Liver (tissue), 9 donors: ENCODE data around the gene CDKN1B. TPM values are rescaled to one million over a fixed set of nuclear protein-coding genes. Genes with fewer than 3 reads are reported as not detected.

Experiments
- DNase-seq: peaks from one replicate; pipeline ENCODE4 v3.0.0-alpha.2; 2017; ENCODE audit warnings: low spot score
- H3K27ac ChIP-seq, 2 donors: one replicate each; pipeline ENCODE4 v1.7.0; 2013; ENCODE audit warnings: inconsistent platforms in 2 of 2, low read length in 2 of 2, control low read depth in 1 of 2, low read depth in 1 of 2, mild to moderate bottlenecking in 1 of 2
- H3K27me3 ChIP-seq, 4 donors: one replicate each; pipeline versions ENCODE4 v1.6.1 to v1.7.0; 2013; ENCODE audit warnings: low read length in 3 of 4, inconsistent platforms in 1 of 4, mild to moderate bottlenecking in 1 of 4, moderate library complexity in 1 of 4; ENCODE audit not compliant: control insufficient read depth in 4 of 4, insufficient read depth in 4 of 4
- H3K36me3 ChIP-seq, 4 donors: one replicate each; pipeline versions ENCODE4 v1.6.1 to v1.7.0; 2013; ENCODE audit warnings: low read length in 3 of 4, mild to moderate bottlenecking in 3 of 4, low read depth in 1 of 4, moderate library complexity in 1 of 4; ENCODE audit not compliant: control insufficient read depth in 4 of 4, insufficient read depth in 3 of 4
- H3K4me1 ChIP-seq, 4 donors: one replicate each; pipeline versions ENCODE4 v1.6.1 to v1.7.0; 2013; ENCODE audit warnings: low read length in 3 of 4, mild to moderate bottlenecking in 3 of 4, moderate library complexity in 1 of 4; ENCODE audit not compliant: control insufficient read depth in 4 of 4, insufficient read depth in 4 of 4
- H3K4me3 ChIP-seq, 3 donors: one replicate each; pipeline versions ENCODE4 v1.6.1 to v1.7.0; 2013; ENCODE audit warnings: low read length in 3 of 3, control low read depth in 1 of 3, low read depth in 1 of 3, mild to moderate bottlenecking in 1 of 3
- H3K9ac ChIP-seq, 2 donors: one replicate each; pipeline ENCODE4 v1.7.0; 2013; ENCODE audit warnings: low read length in 2 of 2, mild to moderate bottlenecking in 2 of 2, moderate library complexity in 2 of 2, control low read depth in 1 of 2, low read depth in 1 of 2
- H3K9me3 ChIP-seq, 4 donors: one replicate each; pipeline versions ENCODE4 v1.6.1 to v1.7.0; 2013; ENCODE audit warnings: low read length in 3 of 4; ENCODE audit not compliant: control insufficient read depth in 4 of 4
- EGR1 ChIP-seq, 2 donors: IDR thresholded peaks; 2 replicates each; pipeline ENCODE4 v1.6.1; 2016 to 2018; ENCODE audit warnings: antibody characterized with exemption in 2 of 2, low read depth in 2 of 2
- FOXA1 ChIP-seq: IDR thresholded peaks from 2 replicates; pipeline ENCODE4 v1.6.1; 2016; ENCODE audit warnings: antibody characterized with exemption
- FOXA2 ChIP-seq: IDR thresholded peaks from 2 replicates; pipeline ENCODE4 v1.6.1; 2016; ENCODE audit warnings: antibody characterized with exemption
- GABPA ChIP-seq, 2 donors: IDR thresholded peaks in 1 of 2; conservative IDR thresholded peaks in 1 of 2; 2 replicates each; pipeline ENCODE4 v1.6.1; 2016; ENCODE audit warnings: antibody characterized with exemption in 2 of 2, mild to moderate bottlenecking in 1 of 2, moderate library complexity in 1 of 2
- HNF4A ChIP-seq, 2 donors: conservative IDR thresholded peaks; 2 replicates each; pipeline ENCODE4 v1.6.1; 2016; ENCODE audit warnings: antibody characterized with exemption in 2 of 2, mild to moderate bottlenecking in 2 of 2
- HNF4G ChIP-seq: IDR thresholded peaks from 2 replicates; pipeline ENCODE4 v1.6.1; 2016; ENCODE audit warnings: antibody characterized with exemption
- JUND ChIP-seq, 2 donors: IDR thresholded peaks; 2 replicates each; pipeline ENCODE4 v1.6.1; 2016; ENCODE audit warnings: antibody characterized with exemption in 2 of 2
- NR2F2 ChIP-seq: IDR thresholded peaks from 2 replicates; pipeline ENCODE4 v1.6.1; 2016; ENCODE audit warnings: antibody characterized with exemption
- RAD21 ChIP-seq, 2 donors: IDR thresholded peaks; 2 replicates each; pipeline ENCODE4 v1.6.1; 2016; ENCODE audit warnings: antibody characterized with exemption in 2 of 2, mild to moderate bottlenecking in 2 of 2
- RXRA ChIP-seq, 2 donors: IDR thresholded peaks; 2 replicates each; pipeline ENCODE4 v1.6.1; 2017 to 2018; ENCODE audit warnings: antibody characterized with exemption in 2 of 2, mild to moderate bottlenecking in 1 of 2
- SP1 ChIP-seq: IDR thresholded peaks from 2 replicates; pipeline ENCODE4 v1.6.1; 2018; ENCODE audit warnings: antibody characterized with exemption, mild to moderate bottlenecking
- TAF1 ChIP-seq: conservative IDR thresholded peaks from 2 replicates; pipeline ENCODE4 v1.6.1; 2016; ENCODE audit warnings: antibody characterized with exemption, mild to moderate bottlenecking
- YY1 ChIP-seq: IDR thresholded peaks from 2 replicates; pipeline ENCODE4 v1.6.1; 2016; ENCODE audit warnings: antibody characterized with exemption, mild to moderate bottlenecking
- WGBS: extraction: QIAGEN DNeasy Blood & Tissue Kit; methylation state at CpG from one replicate; pipeline ENCODE4 v1.1.7; 2013; 5-methylcytosine and 5-hydroxymethylcytosine counted together
- polyA plus RNA-seq, 2 donors: library from polyadenylated mRNA; stranded (reverse) in 1 of 2; unstranded in 1 of 2; fragments of 200-250 nt in 1 of 2; fragments of >200 nt in 1 of 2; fragmentation: Nextera tagmentation in 1 of 2; extraction: Ambion mirVana in 1 of 2; gene quantifications; one replicate each; pipeline versions ENCODE4 v1.2.1 to v1.2.3, GENCODE V29; 2013 to 2015
- total RNA-seq, 2 donors: library from RNA; depleted of rRNA; stranded (reverse); fragments of >200 nt; gene quantifications; one replicate each; pipeline ENCODE4 v1.2.3, GENCODE V29; 2014
- TF ChIP-seq, protein P1 (sequence below): IDR thresholded peaks from 2 replicates; pipeline ENCODE4 v1.6.1; 2016; ENCODE audit warnings: antibody characterized with exemption
- TF ChIP-seq, protein P2 (sequence below): fragments of 150-350 bp; IDR thresholded peaks from 2 replicates; pipeline ENCODE4 v1.5.1; 2017; ENCODE audit warnings: improper control_type of control experiment, low read depth, low read length; ENCODE audit not compliant: missing input control
- TF ChIP-seq, protein P3 (sequence below): IDR thresholded peaks from 2 replicates; pipeline ENCODE4 v1.6.1; 2016; ENCODE audit warnings: antibody characterized with exemption, mild to moderate bottlenecking
- TF ChIP-seq, protein P4 (sequence below): IDR thresholded peaks from 2 replicates; pipeline ENCODE4 v1.6.1; 2016; ENCODE audit warnings: antibody characterized with exemption
- TF ChIP-seq, protein P5 (sequence below): IDR thresholded peaks from 2 replicates; pipeline ENCODE4 v1.6.1; 2016; ENCODE audit warnings: antibody characterized with exemption
- donor health status: healthy.
- donor health status: healthy.
- donor health status: healthy.
- donor health status: healthy.
- donor health status: healthy.

The CDKN1B gene
- total and polyA plus RNA-seq, 4 donors: 7.8 to 67.5 (median 22.5) TPM

DNA sequence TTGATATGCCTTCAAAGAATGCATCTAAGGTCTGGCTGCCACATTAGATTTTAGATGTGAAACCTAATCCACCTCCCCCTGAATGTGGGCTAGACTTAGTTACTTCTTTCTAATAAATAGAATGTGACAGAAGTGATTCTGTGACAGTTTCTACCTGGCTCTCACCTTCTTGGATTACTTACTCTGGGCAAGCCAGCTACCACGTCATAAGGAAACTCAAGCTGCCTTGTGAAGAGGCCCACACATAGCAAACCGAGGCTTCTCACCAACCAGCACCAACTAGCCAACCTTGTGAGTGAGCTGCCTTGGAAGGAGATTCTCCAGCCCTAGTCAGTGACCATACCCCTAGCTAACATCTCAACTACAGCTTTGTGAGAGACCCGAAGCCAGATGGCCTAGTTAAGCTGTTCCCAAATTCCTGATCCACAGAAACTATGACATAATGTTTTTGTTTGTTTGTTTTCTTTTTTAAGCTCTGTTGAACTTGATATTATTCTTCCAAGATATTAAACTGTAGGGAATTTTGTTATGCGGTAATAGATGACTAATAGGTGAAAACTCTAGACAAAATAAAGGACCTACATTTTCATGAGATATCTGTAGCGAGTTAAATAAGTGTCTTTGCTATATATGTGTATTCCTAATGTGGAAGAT, 27.4 kb upstream of the CDKN1B start:
- H3K4me1 ChIP-seq: no peaks in the 10 kb centered on the region
- no peaks in the 10 kb centered on the region for H3K27me3 ChIP-seq
- H3K9ac ChIP-seq: no peak overlapping the region
- TF ChIP-seq, protein P1, sequence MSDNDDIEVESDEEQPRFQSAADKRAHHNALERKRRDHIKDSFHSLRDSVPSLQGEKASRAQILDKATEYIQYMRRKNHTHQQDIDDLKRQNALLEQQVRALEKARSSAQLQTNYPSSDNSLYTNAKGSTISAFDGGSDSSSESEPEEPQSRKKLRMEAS: no peak
- TF ChIP-seq YY1: no peak
- TF ChIP-seq, protein P2, sequence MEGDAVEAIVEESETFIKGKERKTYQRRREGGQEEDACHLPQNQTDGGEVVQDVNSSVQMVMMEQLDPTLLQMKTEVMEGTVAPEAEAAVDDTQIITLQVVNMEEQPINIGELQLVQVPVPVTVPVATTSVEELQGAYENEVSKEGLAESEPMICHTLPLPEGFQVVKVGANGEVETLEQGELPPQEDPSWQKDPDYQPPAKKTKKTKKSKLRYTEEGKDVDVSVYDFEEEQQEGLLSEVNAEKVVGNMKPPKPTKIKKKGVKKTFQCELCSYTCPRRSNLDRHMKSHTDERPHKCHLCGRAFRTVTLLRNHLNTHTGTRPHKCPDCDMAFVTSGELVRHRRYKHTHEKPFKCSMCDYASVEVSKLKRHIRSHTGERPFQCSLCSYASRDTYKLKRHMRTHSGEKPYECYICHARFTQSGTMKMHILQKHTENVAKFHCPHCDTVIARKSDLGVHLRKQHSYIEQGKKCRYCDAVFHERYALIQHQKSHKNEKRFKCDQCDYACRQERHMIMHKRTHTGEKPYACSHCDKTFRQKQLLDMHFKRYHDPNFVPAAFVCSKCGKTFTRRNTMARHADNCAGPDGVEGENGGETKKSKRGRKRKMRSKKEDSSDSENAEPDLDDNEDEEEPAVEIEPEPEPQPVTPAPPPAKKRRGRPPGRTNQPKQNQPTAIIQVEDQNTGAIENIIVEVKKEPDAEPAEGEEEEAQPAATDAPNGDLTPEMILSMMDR: no peak
- TF ChIP-seq JUND (IDR thresholded peaks at IDR 0.05): no peak
- TF ChIP-seq, protein P3, sequence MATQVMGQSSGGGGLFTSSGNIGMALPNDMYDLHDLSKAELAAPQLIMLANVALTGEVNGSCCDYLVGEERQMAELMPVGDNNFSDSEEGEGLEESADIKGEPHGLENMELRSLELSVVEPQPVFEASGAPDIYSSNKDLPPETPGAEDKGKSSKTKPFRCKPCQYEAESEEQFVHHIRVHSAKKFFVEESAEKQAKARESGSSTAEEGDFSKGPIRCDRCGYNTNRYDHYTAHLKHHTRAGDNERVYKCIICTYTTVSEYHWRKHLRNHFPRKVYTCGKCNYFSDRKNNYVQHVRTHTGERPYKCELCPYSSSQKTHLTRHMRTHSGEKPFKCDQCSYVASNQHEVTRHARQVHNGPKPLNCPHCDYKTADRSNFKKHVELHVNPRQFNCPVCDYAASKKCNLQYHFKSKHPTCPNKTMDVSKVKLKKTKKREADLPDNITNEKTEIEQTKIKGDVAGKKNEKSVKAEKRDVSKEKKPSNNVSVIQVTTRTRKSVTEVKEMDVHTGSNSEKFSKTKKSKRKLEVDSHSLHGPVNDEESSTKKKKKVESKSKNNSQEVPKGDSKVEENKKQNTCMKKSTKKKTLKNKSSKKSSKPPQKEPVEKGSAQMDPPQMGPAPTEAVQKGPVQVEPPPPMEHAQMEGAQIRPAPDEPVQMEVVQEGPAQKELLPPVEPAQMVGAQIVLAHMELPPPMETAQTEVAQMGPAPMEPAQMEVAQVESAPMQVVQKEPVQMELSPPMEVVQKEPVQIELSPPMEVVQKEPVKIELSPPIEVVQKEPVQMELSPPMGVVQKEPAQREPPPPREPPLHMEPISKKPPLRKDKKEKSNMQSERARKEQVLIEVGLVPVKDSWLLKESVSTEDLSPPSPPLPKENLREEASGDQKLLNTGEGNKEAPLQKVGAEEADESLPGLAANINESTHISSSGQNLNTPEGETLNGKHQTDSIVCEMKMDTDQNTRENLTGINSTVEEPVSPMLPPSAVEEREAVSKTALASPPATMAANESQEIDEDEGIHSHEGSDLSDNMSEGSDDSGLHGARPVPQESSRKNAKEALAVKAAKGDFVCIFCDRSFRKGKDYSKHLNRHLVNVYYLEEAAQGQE: no peak
- TF ChIP-seq, protein P4, sequence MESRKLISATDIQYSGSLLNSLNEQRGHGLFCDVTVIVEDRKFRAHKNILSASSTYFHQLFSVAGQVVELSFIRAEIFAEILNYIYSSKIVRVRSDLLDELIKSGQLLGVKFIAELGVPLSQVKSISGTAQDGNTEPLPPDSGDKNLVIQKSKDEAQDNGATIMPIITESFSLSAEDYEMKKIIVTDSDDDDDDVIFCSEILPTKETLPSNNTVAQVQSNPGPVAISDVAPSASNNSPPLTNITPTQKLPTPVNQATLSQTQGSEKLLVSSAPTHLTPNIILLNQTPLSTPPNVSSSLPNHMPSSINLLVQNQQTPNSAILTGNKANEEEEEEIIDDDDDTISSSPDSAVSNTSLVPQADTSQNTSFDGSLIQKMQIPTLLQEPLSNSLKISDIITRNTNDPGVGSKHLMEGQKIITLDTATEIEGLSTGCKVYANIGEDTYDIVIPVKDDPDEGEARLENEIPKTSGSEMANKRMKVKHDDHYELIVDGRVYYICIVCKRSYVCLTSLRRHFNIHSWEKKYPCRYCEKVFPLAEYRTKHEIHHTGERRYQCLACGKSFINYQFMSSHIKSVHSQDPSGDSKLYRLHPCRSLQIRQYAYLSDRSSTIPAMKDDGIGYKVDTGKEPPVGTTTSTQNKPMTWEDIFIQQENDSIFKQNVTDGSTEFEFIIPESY: no peak
- no peak for TF ChIP-seq HNF4G
- no peak for TF ChIP-seq EGR1 (IDR thresholded peaks at IDR 0.05; ENCODE audit: low read depth in 2 of 2)
- no peak for TF ChIP-seq RAD21 (IDR thresholded peaks at IDR 0.05)
- no peak for TF ChIP-seq FOXA2
- no peak for TF ChIP-seq TAF1
- no peak for TF ChIP-seq GABPA (IDR thresholded peaks at IDR 0.05 in 1 of 2, conservative IDR thresholded peaks at IDR 0.05 in 1 of 2)
- TF ChIP-seq RXRA (IDR thresholded peaks at IDR 0.05): no peak
- TF ChIP-seq SP1: no peak
- TF ChIP-seq FOXA1: no peak
- no peak for TF ChIP-seq NR2F2
- TF ChIP-seq HNF4A (conservative IDR thresholded peaks at IDR 0.05): no peak
- TF ChIP-seq, protein P5, sequence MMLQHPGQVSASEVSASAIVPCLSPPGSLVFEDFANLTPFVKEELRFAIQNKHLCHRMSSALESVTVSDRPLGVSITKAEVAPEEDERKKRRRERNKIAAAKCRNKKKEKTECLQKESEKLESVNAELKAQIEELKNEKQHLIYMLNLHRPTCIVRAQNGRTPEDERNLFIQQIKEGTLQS: no peak
- H3K9me3 ChIP-seq: no peaks in the 10 kb centered on the region
- no peak for DNase-seq
- no peaks in the 10 kb centered on the region for H3K36me3 ChIP-seq
- 93% methylated on average over 5 of the region's 5 CpGs for WGBS
- H3K4me3 ChIP-seq: no peak overlapping the region
- H3K27ac ChIP-seq: no peak overlapping the region
